GM12891 (cell line): ENCODE results near the gene SLC10A7.
"Not testable (repeated sequence)": the region's sequence is repeated elsewhere in the genome, so short reads cannot be mapped to it uniquely, and the experiment has no call there.

Source experiments
- DNase-seq: peaks from one replicate; pipeline ENCODE4 v3.0.0; 2011; ENCODE audit warnings: low spot score; ENCODE audit not compliant: insufficient read length
- FAIRE-seq: peaks from 2 replicates; lab custom pipeline; 2011; peaks lifted over from hg19 to GRCh38; lab: Jason Lieb, UNC
- PAX5 ChIP-seq: IDR thresholded peaks from 2 replicates; pipeline ENCODE4 v1.6.1; 2011; ENCODE audit warnings: low read length, moderate library complexity, mild to moderate bottlenecking; ENCODE audit not compliant: insufficient read depth, severe bottlenecking
- POLR2A ChIP-seq: IDR thresholded peaks from 2 replicates; pipeline ENCODE4 v1.6.1; 2011; ENCODE audit warnings: low read depth, low read length, control low read depth
- POLR2AphosphoS5 ChIP-seq: IDR thresholded peaks from 2 replicates; pipeline ENCODE4 v1.6.1; 2011; ENCODE audit warnings: low read depth, low read length, control low read depth
- POU2F2 ChIP-seq: IDR thresholded peaks from 2 replicates; pipeline ENCODE4 v1.6.1; 2011; ENCODE audit warnings: low read depth, mild to moderate bottlenecking, control low read depth, low read length, moderate library complexity
- SPI1 ChIP-seq: IDR thresholded peaks from 2 replicates; pipeline ENCODE4 v1.6.1; 2011; ENCODE audit warnings: low read depth, low read length, control low read depth
- TAF1 ChIP-seq: IDR thresholded peaks from 2 replicates; pipeline ENCODE4 v1.6.1; 2011; ENCODE audit warnings: low read depth, low read length, control low read depth

Gene SLC10A7

DNA sequence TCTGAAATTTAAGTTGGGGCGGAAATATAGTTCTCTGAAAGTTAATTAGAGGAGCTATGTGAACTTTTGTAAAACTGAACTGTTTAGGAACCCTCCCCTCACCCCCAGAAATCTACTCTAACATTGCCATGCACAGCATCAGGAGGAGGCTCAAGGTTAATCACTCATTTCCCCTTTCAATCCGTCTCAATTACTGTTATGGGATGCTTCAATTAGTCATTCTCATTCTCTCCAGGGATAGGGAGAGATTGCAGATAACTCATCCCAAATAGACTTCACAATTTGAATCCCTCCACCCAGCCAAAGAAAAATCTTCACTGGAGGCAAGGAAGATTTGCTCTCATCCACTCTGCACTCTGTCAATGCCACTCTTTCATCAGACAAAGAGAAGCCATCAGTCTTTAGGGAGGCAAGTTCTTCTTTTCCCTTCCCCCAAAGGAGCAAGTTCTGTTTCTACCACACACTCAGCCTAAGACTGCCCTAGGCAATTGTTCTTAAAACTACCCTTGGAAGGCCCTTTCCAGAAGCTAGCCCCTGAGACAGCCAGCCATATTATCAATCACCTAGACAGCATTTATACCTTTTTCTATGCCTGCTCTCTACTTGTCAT lies 140.4 kb downstream of the SLC10A7 start:
- FAIRE-seq = no peak
- DNase-seq = no peak
- TF ChIP-seq SPI1 (no peak), POLR2A (no peak), POU2F2 (no peak), POLR2AphosphoS5 (no peak), PAX5 (no peak), TAF1 (no peak)

- FAIRE-seq (no peak), DNase-seq (no peak)
- TF ChIP-seq POLR2AphosphoS5 (no peak), POLR2A (no peak), PAX5 (no peak)
These were observed 142.0 kb downstream of the SLC10A7 start for GRCh38 chr4:146379744-146380143.

GRCh38 chr4:146371812-146372211 lies 149.9 kb downstream of the SLC10A7 start:
- no peak for FAIRE-seq
- DNase-seq = no peak
- no peak for TF ChIP-seq POLR2AphosphoS5
- no peak for TF ChIP-seq POLR2A
- no peak for TF ChIP-seq TAF1
- TF ChIP-seq PAX5 = no peak
- TF ChIP-seq SPI1 = no peak
- no peak for TF ChIP-seq POU2F2

- TF ChIP-seq POLR2AphosphoS5 (no peak), POLR2A (no peak), PAX5 (no peak), SPI1 (no peak), POU2F2 (no peak), TAF1 (no peak)
- FAIRE-seq (no peak), DNase-seq (no peak)
These were observed 150.9 kb downstream of the SLC10A7 start for GRCh38 chr4:146370841-146371240.

- DNase-seq (no peak), FAIRE-seq (no peak)
- no peak for TF ChIP-seq POLR2AphosphoS5
- no peak for TF ChIP-seq POLR2A
- no peak for TF ChIP-seq PAX5
- no peak for TF ChIP-seq POU2F2
- TF ChIP-seq TAF1 = no peak
- no peak for TF ChIP-seq SPI1
These were observed 152.3 kb downstream of the SLC10A7 start for GRCh38 chr4:146369446-146369845.

- DNase-seq (no peak), FAIRE-seq (no peak)
- TF ChIP-seq TAF1 = no peak
- TF ChIP-seq POLR2A = no peak
- TF ChIP-seq POU2F2 = no peak
- TF ChIP-seq PAX5 = no peak
- TF ChIP-seq POLR2AphosphoS5 = no peak
- no peak for TF ChIP-seq SPI1
These were observed 153.5 kb downstream of the SLC10A7 start for GRCh38 chr4:146368209-146368608.

DNA sequence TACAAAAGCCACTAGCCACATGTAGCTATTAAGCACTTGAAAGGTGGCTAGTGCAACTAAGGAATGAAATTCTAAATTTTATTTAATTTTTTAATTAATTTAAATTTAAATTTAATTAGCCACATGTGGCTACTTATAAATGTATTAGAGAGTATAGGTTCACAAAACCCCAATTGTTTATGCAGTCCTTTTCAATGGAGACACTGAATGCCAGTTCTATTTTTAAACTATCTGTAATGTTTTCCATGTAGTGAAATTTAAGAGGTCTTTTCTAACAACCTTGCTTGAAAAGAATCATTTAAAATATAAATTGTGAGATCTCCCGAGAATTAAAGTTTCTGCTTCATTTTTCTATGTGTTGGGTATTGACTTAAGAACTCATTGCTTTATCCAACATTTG lies 154.4 kb downstream of the SLC10A7 start:
- FAIRE-seq (no peak), DNase-seq (no peak)
- TF ChIP-seq POLR2A (no peak), PAX5 (no peak), SPI1 (no peak), POU2F2 (no peak), TAF1 (no peak), POLR2AphosphoS5 (no peak)

GRCh38 chr4:146359771-146360170 lies 162.0 kb downstream of the SLC10A7 start:
- DNase-seq (no peak), FAIRE-seq (no peak)
- TF ChIP-seq POLR2A = no peak

- DNase-seq, FAIRE-seq: not testable (repeated sequence)
These were observed 171.6 kb downstream of the SLC10A7 start for GRCh38 chr4:146350114-146350513.

GRCh38 chr4:146349306-146349705 lies 172.4 kb downstream of the SLC10A7 start:
- FAIRE-seq (no peak), DNase-seq (no peak)
- TF ChIP-seq POU2F2 (no peak), POLR2A (no peak), SPI1 (no peak), TAF1 (no peak), PAX5 (no peak), POLR2AphosphoS5 (no peak)
